ENCODE data around the gene RBM4.

DNA sequence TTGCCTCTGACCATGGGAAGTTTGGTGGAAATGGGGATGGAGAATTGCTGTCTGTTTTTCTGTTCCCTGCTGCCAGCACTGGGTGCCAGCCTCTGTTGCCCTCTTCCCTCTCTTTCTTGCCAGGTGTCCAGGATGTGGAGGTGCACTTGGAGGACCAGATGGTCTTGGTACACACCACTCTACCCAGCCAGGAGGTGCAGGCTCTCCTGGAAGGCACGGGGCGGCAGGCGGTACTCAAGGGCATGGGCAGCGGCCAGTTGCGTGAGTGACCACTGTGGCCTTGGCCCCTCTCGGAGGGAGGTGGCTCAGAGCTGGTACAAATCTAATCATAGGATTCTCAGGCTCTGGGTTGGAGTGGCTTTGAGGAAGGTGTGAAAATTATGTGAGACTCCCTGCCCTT, 39.5 kb upstream of the RBM4 start:
- TF ChIP-seq, protein P1, sequence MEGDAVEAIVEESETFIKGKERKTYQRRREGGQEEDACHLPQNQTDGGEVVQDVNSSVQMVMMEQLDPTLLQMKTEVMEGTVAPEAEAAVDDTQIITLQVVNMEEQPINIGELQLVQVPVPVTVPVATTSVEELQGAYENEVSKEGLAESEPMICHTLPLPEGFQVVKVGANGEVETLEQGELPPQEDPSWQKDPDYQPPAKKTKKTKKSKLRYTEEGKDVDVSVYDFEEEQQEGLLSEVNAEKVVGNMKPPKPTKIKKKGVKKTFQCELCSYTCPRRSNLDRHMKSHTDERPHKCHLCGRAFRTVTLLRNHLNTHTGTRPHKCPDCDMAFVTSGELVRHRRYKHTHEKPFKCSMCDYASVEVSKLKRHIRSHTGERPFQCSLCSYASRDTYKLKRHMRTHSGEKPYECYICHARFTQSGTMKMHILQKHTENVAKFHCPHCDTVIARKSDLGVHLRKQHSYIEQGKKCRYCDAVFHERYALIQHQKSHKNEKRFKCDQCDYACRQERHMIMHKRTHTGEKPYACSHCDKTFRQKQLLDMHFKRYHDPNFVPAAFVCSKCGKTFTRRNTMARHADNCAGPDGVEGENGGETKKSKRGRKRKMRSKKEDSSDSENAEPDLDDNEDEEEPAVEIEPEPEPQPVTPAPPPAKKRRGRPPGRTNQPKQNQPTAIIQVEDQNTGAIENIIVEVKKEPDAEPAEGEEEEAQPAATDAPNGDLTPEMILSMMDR (IDR thresholded peaks at IDR 0.05) = no peak
- no peak for TF ChIP-seq POLR2A (IDR thresholded peaks at IDR 0.05)
